Ascending aorta (tissue), 2 donors: ENCODE results near the gene YPEL2. TPM values are rescaled to one million over a fixed set of nuclear protein-coding genes. Genes with fewer than 3 reads are reported as not detected.
A peak's percentile ranks its signal among the peaks of the same experiment; 100 is the strongest.

Experiments
- DNase-seq, 2 donors: peaks; one replicate each; pipeline ENCODE4 v3.0.0-alpha.2; 2019; ENCODE audit warnings: low spot score in 2 of 2
- H3K27ac ChIP-seq, 2 donors: fragments of 200-600 bp; sonication (generic); one replicate each; pipeline ENCODE4 v1.5.1; 2016 to 2017; ENCODE audit warnings: mild to moderate bottlenecking in 1 of 2
- H3K27me3 ChIP-seq: fragments of 200-600 bp; sonication (generic); one replicate; pipeline ENCODE4 v1.5.1; 2017
- H3K36me3 ChIP-seq, 2 donors: fragments of 200-600 bp; sonication (generic); one replicate each; pipeline ENCODE4 v1.5.1; 2016
- H3K4me1 ChIP-seq, 2 donors: fragments of 200-600 bp; sonication (generic); one replicate each; pipeline ENCODE4 v1.5.1; 2016 to 2017; ENCODE audit warnings: mild to moderate bottlenecking in 1 of 2
- H3K4me3 ChIP-seq, 2 donors: fragments of 200-600 bp; sonication (generic); one replicate each; pipeline ENCODE4 v1.5.1; 2016 to 2017; ENCODE audit warnings: mild to moderate bottlenecking in 1 of 2
- H3K9me3 ChIP-seq, 2 donors: fragments of 200-600 bp; sonication (generic); one replicate each; pipeline ENCODE4 v1.5.1; 2016
- intact Hi-C: fragments of 100-400 bp; cut with DNase I; formaldehyde crosslinking; loops from one replicate; pipeline ENCODE4 v1.15.1; 2023
- total RNA-seq: library from RNA; depleted of rRNA; stranded (reverse); fragments of >200 nt; gene quantifications from one replicate; pipeline ENCODE4 v1.1.0, GENCODE V29; 2016
- TF ChIP-seq, protein P1 (sequence below), 3 experiments: fragments of 200-600 bp in 2 of 3; fragments of 450-650 bp in 1 of 3; sonication (generic) in 2 of 3; IDR thresholded peaks; one replicate each; pipeline ENCODE4 v1.5.1; 2016 to 2019; ENCODE audit warnings: antibody characterized with exemption in 3 of 3, mild to moderate bottlenecking in 1 of 3, moderate library complexity in 1 of 3

The YPEL2 gene
- total RNA-seq, 1 donor from 2014 or later = 10.5 TPM

GRCh38 chr17:59368218-59368857 is 36.9 kb downstream of the YPEL2 start:
- Histone ChIP-seq H3K36me3 (no peaks in the 10 kb centered on the region), H3K27ac (peak overlapping the region; percentile 94 to 95), H3K4me1 (peaks cover 64 to 93% of the 10 kb centered on the region in 2 donors), H3K4me3 (no peak overlapping the region), H3K9me3 (no peaks in the 10 kb centered on the region), H3K27me3 (no peaks in the 10 kb centered on the region)
- no peak for DNase-seq
- intact Hi-C loops = loop anchor here (5.0 kb wide), 1 partner anchor 59 kb away; no protein-coding TSS in a partner anchor
- TF ChIP-seq, protein P1, sequence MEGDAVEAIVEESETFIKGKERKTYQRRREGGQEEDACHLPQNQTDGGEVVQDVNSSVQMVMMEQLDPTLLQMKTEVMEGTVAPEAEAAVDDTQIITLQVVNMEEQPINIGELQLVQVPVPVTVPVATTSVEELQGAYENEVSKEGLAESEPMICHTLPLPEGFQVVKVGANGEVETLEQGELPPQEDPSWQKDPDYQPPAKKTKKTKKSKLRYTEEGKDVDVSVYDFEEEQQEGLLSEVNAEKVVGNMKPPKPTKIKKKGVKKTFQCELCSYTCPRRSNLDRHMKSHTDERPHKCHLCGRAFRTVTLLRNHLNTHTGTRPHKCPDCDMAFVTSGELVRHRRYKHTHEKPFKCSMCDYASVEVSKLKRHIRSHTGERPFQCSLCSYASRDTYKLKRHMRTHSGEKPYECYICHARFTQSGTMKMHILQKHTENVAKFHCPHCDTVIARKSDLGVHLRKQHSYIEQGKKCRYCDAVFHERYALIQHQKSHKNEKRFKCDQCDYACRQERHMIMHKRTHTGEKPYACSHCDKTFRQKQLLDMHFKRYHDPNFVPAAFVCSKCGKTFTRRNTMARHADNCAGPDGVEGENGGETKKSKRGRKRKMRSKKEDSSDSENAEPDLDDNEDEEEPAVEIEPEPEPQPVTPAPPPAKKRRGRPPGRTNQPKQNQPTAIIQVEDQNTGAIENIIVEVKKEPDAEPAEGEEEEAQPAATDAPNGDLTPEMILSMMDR (IDR thresholded peaks at IDR 0.05) = no peak

- Histone ChIP-seq H3K4me1 (peaks cover 69 to 92% of the 10 kb centered on the region in 2 donors), H3K27ac (peak overlapping the region; percentile 94 to 95), H3K27me3 (no peaks in the 10 kb centered on the region), H3K4me3 (no peak overlapping the region), H3K9me3 (no peaks in the 10 kb centered on the region), H3K36me3 (no peaks in the 10 kb centered on the region)
- no peak for DNase-seq
- intact Hi-C loops = loop anchor here (5.0 kb wide), 1 partner anchor 58 kb away; no protein-coding TSS in a partner anchor
- TF ChIP-seq, protein P1 (IDR thresholded peaks at IDR 0.05) = no peak
These were observed 37.8 kb downstream of the YPEL2 start for GRCh38 chr17:59369031-59369975.

DNA sequence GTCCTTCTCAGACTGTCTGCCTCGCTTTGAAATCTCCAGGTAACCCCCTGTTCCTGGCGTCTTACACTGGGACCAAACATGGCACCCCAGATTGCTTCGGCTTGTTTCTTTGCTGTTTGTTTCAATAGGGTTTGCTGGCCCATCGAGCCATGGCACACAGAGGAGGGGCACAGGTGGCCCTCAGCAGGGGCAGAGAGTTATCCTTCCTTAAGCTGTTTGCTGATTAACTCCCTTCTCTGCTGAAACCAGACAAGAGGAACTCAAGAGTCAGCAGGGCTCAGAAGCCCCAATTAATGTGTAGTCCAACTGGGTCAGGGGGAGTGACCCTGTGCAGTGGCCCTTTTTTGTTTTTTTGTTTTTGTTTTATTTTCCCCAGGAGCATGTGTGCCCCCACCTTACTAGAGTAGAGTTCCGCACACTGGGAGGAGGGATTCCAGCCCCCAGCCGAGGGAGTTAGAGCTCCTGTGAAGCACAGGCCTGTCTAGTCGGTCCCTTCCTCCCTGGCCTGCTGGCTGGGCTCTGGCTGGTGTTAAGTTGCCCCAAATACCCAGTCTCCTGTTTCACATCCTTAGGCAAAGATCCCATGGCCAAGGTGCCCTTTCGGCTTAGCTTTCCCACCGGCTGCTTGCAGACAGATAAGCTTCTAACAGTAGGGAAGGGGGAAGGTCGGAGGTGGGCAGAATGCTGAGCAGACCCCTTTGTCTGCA is 39.3 kb downstream of the YPEL2 start:
- Histone ChIP-seq H3K9me3 (no peaks in the 10 kb centered on the region), H3K36me3 (no peaks in the 10 kb centered on the region), H3K27ac (peak overlapping the region; percentile 94 to 95), H3K4me1 (peaks cover 64 to 93% of the 10 kb centered on the region in 2 donors), H3K27me3 (no peaks in the 10 kb centered on the region), H3K4me3 (peak overlapping the region; percentile 3 to 50)
- DNase-seq = no peak
- TF ChIP-seq, protein P1 (IDR thresholded peaks at IDR 0.05) = no peak
- intact Hi-C loops = loop anchor here (10.0 kb wide), 1 partner anchor 464 kb away; no protein-coding TSS in a partner anchor

- H3K27me3 ChIP-seq = no peaks in the 10 kb centered on the region
- no peaks in the 10 kb centered on the region for H3K36me3 ChIP-seq
- peak overlapping the region; percentile 94 to 95 for H3K27ac ChIP-seq
- TF ChIP-seq, protein P1 (IDR thresholded peaks at IDR 0.05) = no peak
- intact Hi-C loops = loop anchor here (10.0 kb wide), 1 partner anchor 463 kb away; no protein-coding TSS in a partner anchor
- H3K4me1 ChIP-seq = peaks cover 58 to 92% of the 10 kb centered on the region in 2 donors
- no peaks in the 10 kb centered on the region for H3K9me3 ChIP-seq
- peak; percentile 50 to 90 for DNase-seq
- peak overlapping the region; percentile 23 to 50 for H3K4me3 ChIP-seq
These were observed 40.1 kb downstream of the YPEL2 start for GRCh38 chr17:59371416-59372100.
